AML-193 (cell line): ENCODE measurements around the gene ARSJ.

Experiments
- DNase-seq, 2 experiments: peaks; one replicate each; lab custom pipeline; 2025; lab: John Stamatoyannopoulos, UW

The ARSJ gene

DNA sequence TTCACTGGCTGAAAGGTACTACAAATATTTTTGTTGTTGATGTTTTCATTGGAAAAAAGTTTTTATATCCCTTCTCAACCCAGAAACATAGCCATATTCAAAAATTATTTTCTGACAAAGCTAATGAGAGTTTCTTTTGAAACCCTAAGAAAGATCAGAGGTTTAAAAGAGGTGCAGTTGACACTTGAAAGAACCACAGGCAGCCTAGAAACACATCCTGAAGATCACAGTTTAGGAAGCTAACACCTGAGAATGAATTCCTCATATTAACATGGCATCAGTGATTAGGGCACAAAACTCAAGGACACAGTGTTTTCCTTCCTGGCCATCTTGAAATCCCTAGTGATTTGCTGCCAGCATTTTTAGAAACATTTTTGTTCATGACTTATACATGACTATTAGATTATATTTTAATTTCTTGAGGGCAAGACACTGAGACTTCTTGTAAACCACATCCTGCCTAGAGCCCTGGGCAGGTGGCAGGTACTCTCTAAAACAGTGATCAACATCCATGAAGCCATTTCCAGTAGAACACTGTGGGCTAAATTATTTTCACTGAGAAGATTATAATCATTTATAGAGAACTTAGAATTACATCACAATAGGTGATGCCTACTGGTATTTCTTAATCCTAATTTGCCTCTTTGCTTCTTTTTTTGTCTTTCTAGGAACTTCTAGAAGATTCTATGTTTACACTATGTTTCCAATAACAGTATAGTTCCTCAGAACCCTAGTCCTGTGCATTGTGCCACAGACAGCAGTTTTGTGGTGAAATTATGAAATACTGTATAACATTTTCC lies 80.0 kb downstream of the ARSJ start:
- DNase-seq = peak; percentile 14 to 39

DNA sequence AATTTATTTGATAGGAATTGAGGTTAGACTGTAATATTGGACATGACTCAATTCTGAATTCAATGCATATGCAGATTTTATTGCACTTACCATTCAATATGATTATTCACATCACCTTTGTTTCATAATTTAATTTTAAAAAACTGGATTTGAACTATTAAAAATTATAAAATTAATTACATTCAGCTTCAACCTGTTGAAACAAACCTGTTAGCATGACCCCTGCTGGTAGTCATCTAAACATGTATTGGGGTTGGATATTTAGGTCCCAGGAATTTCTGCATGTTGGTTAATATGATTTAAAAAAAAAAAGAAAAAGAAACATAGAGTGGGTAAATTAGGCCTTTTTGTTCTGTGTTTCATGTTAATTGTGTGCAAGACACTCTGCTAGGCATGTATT lies 85.9 kb downstream of the ARSJ start:
- DNase-seq = peak; percentile 5 to 16

DNA sequence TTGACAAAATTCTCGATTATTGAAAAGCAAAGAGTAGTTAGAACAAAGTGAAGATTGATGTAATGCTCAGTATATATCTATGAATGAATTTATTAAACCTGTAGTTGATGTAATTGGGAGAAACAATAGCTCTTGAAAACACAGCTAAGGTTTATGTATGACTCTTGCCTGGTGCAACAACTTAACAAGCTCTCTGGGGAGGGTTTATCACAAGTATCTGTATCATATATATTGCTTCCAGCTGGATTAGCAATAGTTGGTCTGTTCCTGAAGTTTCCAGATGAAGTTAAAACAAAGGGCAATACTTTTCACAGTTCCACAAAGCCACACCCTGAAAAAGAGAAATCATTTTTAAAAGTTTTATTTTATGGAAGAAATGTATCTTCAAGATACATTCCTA lies 91.4 kb downstream of the ARSJ start:
- no peak for DNase-seq

DNA sequence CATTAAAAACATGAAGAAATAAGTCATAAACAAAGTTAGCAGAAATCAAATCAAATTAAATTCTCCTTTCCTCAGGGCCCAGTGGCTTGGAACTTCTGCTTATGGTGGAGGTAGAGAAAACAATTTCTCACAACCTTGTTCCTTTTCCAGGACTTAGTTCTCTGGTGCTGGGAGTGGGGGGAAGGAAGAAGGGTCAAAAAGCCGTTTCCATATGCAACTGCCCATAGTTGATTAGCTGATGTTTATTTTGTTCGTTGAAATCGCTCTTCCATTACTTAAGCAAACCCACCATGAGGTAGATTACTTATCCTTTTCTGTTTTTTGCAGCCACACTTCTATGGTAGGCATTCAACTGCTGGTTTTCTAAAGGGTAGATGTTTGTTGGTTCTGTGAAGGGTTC lies 94.2 kb downstream of the ARSJ start:
- no peak for DNase-seq

DNA sequence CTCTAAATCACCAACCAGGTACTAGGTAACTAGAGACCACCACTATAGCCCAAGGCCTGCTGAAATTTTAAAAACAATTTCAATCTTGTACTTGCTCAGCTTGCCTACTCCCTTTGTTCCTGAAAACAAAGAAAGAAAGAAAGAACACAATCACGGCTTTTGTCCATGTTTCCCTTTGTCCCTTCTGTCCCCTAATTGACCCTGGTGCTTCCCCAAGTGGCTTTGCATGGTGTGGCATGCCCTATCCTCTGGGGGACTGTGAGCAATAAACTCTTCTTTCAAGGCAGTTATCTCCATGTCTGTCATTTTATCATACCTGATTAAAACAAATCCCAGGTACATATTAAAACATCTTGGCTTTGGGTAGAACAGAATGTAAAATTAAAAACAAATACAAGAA lies 94.8 kb downstream of the ARSJ start:
- no peak for DNase-seq

DNA sequence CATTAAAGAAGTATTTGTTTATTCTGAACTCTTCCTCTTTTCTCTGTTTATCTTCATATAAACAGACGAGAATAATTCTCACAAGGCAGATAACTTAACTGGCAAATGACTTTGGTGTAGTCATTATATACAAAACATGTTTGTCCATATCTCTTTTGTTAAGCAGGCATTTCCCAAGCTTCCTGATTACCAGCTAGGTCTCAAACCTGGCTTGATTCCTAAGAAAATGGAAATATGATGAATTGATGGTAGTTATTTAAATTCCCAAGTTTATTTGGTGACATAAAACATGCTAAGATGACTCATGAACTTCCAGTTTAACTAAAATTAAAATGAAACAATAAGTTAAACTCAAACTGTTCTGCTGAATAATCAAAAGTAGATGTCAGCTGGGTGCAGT lies 96.8 kb downstream of the ARSJ start:
- DNase-seq = no peak

DNA sequence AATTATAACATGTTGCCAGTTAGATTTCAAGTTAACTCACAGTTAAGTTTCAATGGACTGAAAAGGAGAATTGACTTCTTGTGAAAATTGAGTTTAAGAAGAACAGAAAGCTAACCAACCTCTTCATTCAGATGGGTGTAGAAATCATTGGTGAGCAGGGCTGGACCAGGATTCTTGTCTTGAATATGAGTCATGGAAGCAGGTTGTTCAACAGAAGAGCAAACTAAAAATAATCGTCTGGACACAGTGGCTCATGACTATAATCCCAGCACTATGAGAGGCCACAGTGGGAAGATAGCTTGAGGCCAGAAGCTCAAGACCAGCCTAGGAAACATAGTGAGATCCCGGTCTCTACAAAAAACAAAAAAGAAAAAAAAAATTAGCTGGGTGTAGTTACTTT lies 98.2 kb downstream of the ARSJ start:
- no peak for DNase-seq

DNA sequence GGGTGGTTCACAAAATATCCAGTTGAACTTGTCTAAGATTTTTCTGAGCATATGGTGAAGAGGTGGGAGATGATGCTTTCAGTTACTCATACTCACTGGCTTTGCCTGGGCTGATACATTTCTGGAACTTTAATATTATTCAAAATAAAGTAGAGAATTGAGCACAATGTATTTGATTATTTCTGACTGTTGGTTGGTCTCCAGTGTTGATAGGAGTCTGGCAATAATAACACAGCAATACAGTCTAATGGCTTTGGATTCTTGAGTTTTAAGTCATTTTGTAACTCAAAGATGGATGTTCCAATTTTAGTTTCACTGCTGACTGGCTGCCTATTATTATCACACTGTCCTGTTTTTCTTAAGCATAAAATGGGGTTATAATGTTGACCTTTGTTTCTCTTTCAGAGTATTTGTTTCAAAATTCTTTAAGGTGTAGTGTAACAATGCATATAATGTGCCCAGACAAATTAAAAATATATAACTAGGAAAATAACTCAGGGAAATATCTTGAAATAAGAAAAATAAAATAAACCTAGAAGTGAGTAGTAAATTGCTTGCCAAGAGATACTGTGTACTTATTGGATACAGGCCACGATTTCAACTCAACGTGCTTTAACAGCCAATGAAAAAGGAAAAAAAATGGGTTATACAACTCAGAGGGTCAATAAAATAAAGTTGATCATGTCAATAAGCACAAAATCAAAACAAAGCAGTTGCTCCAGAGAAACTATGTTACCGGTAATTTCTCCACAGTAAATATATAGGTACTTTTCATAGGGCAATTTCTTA lies 99.0 kb downstream of the ARSJ start:
- no peak for DNase-seq

DNA sequence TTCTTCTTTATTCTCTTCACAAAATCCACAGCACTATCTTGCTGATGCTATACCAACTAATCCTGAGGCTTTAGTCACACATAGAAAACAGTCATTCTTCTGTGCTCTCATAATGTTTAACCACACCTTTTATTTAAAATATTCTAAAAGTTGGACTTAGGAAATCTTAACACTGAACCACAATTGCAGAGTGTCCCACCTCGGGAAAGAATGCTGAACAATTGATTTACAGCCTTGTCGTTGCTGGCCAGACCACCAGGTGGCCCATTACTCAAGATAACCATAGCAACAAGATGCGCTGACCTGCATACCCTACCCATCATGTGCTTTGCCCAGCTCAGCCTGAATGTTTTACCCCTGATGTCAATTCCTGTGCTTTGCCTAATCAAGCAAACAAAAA lies 100.8 kb downstream of the ARSJ start:
- no peak for DNase-seq

DNA sequence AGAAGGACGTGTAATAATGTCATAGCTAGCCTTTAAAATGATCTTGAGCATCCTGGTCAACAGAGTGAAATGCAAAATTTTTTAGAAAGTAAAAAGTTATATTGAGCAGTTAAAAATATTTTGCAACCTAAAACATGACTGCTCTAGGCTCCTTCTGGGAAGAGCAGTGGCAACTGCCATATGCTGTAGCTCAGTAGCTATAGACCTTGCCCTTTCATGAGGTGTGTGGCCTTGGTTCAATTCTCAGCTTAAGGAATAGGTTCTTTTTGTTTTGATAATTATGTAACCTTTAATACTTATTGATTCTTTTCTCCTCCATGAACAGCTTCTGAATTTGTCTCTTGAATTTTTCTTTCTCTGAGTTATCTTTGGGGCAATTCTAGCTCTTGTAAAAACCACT lies 105.0 kb downstream of the ARSJ start:
- no peak for DNase-seq

DNA sequence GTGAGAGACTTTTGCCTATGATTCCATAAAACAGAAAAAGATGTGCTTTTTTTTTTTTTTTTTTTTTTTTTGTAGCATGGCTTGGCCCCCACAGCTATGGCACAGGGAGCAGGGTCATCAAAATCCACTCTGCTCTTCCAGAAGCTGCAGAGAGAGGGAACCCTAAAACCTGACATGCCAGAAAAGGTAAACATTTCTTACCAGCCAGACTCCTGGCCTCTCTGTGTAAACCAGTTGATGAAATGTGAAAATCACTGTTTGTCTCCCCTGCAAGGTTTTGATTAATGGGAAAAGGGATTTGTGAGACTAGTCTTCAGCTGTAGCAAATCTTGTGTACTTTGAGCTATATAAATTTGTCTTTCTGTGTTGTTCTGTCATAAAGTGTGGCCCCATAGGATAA lies 105.9 kb downstream of the ARSJ start:
- DNase-seq = no peak

DNA sequence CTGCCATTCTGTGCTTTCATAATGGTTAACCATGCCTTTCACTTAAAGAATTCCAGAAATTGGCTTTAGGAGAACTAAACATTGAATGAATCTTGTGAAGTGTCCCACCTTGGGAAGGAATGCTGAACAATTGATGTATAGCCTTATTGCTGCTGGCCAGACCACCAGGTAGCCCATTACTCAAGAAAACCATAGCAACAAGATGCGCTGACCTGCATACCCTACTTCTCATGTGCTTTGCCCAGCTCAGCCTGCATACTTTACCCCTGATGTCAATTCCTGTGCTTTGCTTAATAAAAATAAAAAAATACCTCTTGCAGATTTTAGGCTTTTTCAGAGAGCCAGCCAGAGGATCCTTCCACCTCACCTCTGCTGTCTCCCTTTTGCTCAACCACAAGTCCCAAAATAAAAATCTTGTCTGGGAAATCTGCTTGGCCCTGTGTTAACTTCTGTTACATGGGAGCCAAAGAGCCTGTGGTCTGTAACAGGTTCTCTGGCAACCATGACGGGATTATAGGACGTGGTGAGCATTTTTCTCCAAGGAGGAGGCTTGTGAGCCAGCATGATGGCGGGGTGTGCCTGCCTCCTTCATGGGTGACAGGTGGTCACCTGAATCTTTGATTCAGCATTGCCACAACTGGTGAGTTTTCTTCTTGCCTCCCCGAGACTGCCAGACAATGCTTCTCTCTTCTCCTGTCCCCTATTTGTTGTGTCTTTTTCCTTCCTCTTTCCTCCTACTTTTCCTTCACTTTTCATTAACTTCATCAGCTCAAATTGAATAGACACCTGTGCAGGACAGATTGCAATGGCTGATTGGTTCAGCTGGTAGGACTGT lies 106.8 kb downstream of the ARSJ start:
- no peak for DNase-seq

DNA sequence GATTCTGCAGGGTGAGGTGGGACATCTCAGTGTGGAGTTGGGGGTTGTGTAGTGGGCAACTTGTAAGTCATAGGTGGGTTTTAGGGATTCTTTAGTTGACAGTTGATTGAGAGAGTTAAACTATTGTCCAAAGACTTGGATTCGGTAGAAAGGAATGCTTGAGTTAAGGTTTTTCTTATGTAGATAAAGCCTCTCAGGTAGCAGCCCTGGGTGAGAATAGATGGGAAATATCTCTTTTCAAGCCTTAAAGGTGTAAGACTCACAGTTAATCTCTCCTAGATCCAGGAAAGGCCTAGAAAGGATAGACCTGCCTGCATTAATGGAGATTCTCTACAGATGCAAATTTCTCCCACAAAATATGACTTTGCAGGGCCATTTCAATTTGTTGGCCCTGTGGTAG lies 108.4 kb downstream of the ARSJ start:
- DNase-seq = no peak

DNA sequence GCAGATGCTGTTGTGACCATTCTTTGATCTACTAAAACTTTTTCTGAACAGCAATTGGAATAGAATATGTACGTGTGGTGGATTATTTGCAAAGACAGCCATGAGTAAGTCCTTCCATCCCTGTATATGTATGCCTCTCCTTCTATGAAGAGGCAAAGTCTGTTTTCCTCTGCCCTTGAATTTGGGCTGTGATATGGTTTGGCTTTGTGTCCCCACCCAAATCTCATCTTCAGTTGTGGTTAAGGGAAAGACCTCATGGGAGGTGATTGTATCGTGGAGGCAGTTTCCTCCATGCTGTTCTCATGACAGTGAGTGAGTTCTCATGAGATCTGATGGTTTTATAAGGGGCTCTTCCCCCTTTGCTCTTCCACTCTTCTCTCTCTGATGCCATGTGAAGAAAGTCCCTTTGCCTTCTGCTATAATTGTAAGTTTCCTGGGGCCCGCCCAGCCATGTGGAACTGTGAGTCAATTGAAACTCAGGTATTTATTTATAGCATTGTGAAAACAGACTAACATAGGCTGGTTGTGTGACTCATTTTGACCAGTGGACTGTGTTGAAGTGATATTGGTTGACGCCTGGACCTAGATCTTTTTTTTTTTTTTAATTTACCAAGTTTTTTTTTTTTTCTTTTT lies 109.6 kb downstream of the ARSJ start:
- no peak for DNase-seq

DNA sequence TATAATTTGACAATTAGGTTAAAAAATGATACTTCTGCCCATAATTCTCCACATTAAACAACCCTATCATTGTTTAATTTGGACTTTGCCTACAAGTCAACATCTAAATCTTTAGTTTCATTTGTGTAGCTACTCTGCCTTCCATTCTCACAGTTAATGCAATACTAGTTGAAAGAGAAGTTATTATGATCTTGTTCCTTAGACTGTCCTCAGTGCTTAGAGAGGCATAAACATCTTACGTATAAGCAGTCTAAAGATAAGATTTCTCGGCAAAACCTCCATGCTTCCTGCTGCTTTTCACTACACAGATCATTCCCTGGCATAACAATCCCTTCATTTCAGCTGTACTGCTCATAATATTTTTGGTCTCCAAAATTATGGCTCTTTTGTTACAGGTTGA lies 112.8 kb downstream of the ARSJ start:
- no peak for DNase-seq

DNA sequence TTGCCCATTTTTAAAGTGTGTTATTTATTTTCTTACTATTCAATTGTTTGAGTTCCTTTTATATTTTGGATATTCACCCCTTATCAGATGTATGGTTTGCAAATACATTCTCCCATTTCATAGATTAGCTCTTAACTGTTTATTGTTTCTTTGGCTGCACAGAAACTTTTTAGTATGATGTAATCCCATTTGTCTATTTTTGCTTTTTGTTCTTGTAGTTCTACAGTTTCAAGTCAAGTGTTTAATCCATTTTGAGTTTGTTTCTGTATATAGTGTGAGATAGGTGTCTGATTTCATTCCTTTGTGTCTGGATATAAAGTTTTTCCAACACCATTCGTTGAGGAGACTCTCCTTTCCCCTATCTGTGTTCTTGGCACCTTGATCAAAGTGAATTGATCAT lies 120.5 kb downstream of the ARSJ start:
- DNase-seq = no peak

DNA sequence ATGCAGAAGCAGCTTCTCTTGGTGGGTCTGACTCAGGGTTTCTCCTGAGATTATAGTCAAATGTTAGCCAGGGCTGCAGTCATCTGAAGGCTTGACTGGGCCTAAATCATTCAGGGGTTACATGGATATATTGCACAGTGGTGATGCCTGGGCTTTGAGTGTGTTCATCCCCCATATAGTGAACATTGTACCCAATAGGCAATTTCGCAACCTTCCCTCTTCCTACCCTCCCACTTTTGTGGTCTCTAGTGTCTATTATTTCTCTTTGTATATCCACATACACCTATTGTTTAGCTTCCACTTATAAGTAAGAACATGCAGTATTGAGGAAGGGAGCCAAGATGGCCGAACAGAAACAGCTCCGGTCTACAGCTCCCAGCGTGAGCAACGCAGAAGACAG lies 127.6 kb downstream of the ARSJ start:
- DNase-seq = no peak
